Measurements from ENCODE around the gene ERMARD.

The ERMARD gene

GRCh38 chr6:169827290-169827717, 75.9 kb downstream of the ERMARD start:
- no peaks in the 10 kb centered on the region for H3K9me2 ChIP-seq (replicated peaks; ENCODE audit: low read depth, low read length)
- no peak overlapping the region for H3K4me2 ChIP-seq (ENCODE audit: low read depth, low read length, poor library complexity, severe bottlenecking)
- no peaks in the 10 kb centered on the region for H4K20me1 ChIP-seq (ENCODE audit: insufficient read depth, low read length, poor library complexity, severe bottlenecking)
- no peak overlapping the region for H3K4me3 ChIP-seq (ENCODE audit: low read length, poor library complexity, severe bottlenecking)
- TF ChIP-seq EZH2phosphoT487 (IDR thresholded peaks at IDR 0.05; ENCODE audit: borderline replicate concordance) (no peak), CTCF (conservative IDR thresholded peaks at IDR 0.05; ENCODE audit: low read length) (no peak)
- no peaks in the 10 kb centered on the region for H3K36me3 ChIP-seq (ENCODE audit: insufficient read depth, low read length)
- H3K9ac ChIP-seq (ENCODE audit: low read depth, low read length, poor library complexity, severe bottlenecking) = no peak overlapping the region
- peaks cover 3% of the 10 kb centered on the region for H3K4me1 ChIP-seq (ENCODE audit: insufficient read depth, low read length, poor library complexity, severe bottlenecking)
- no peaks in the 10 kb centered on the region for H3K79me2 ChIP-seq (ENCODE audit: insufficient read depth, low read length)
- no peaks in the 10 kb centered on the region for H3K27me3 ChIP-seq (ENCODE audit: insufficient read depth, low read length, poor library complexity, severe bottlenecking)
- H2AFZ ChIP-seq (ENCODE audit: low read length) = no peak overlapping the region
- peaks cover 12% of the 10 kb centered on the region; the same call in 1 of the 2 replicates for H3K9me3 ChIP-seq (ENCODE audit: insufficient read depth, low read depth, low read length)
- H3F3A ChIP-seq (ENCODE audit: low read depth) = no peaks in the 10 kb centered on the region

- peaks cover 12% of the 10 kb centered on the region for H3K4me1 ChIP-seq (ENCODE audit: insufficient read depth, low read length, poor library complexity, severe bottlenecking)
- no peaks in the 10 kb centered on the region for H3K27me3 ChIP-seq (ENCODE audit: insufficient read depth, low read length, poor library complexity, severe bottlenecking)
- no peak for TF ChIP-seq CTCF (conservative IDR thresholded peaks at IDR 0.05; ENCODE audit: low read length)
- no peak for TF ChIP-seq EZH2phosphoT487 (IDR thresholded peaks at IDR 0.05; ENCODE audit: borderline replicate concordance)
These were observed 76.8 kb downstream of the ERMARD start for GRCh38 chr6:169828176-169828575.

GRCh38 chr6:169829786-169830185, 78.4 kb downstream of the ERMARD start:
- peaks cover 28% of the 10 kb centered on the region for H3K4me1 ChIP-seq (ENCODE audit: insufficient read depth, low read length, poor library complexity, severe bottlenecking)
- H3F3A ChIP-seq (ENCODE audit: low read depth) = no peaks in the 10 kb centered on the region

More at GRCh38 chr6:169828176-169828575, 76.8 kb downstream of the ERMARD start:
- Histone ChIP-seq H3K9ac (ENCODE audit: low read depth, low read length, poor library complexity, severe bottlenecking) (no peak overlapping the region), H3K4me2 (ENCODE audit: low read depth, low read length, poor library complexity, severe bottlenecking) (no peak overlapping the region), H3K9me2 (replicated peaks; ENCODE audit: low read depth, low read length) (no peaks in the 10 kb centered on the region), H4K20me1 (ENCODE audit: insufficient read depth, low read length, poor library complexity, severe bottlenecking) (no peaks in the 10 kb centered on the region), H3K36me3 (ENCODE audit: insufficient read depth, low read length) (no peaks in the 10 kb centered on the region), H3K79me2 (ENCODE audit: insufficient read depth, low read length) (no peaks in the 10 kb centered on the region), H3K9me3 (ENCODE audit: insufficient read depth, low read depth, low read length) (peaks cover 12% of the 10 kb centered on the region; the same call in 1 of the 2 replicates), H2AFZ (ENCODE audit: low read length) (no peak overlapping the region), H3K4me3 (ENCODE audit: low read length, poor library complexity, severe bottlenecking) (no peak overlapping the region), H3F3A (ENCODE audit: low read depth) (no peaks in the 10 kb centered on the region)

More at GRCh38 chr6:169829786-169830185, 78.4 kb downstream of the ERMARD start:
- Histone ChIP-seq H2AFZ (ENCODE audit: low read length) (no peak overlapping the region), H3K4me2 (ENCODE audit: low read depth, low read length, poor library complexity, severe bottlenecking) (no peak overlapping the region), H4K20me1 (ENCODE audit: insufficient read depth, low read length, poor library complexity, severe bottlenecking) (no peaks in the 10 kb centered on the region), H3K9me2 (replicated peaks; ENCODE audit: low read depth, low read length) (no peaks in the 10 kb centered on the region), H3K9me3 (ENCODE audit: insufficient read depth, low read depth, low read length) (no peaks in the 10 kb centered on the region; the same call in 1 of the 2 replicates), H3K27me3 (ENCODE audit: insufficient read depth, low read length, poor library complexity, severe bottlenecking) (no peaks in the 10 kb centered on the region), H3K9ac (ENCODE audit: low read depth, low read length, poor library complexity, severe bottlenecking) (no peak overlapping the region), H3K36me3 (ENCODE audit: insufficient read depth, low read length) (no peaks in the 10 kb centered on the region), H3K79me2 (ENCODE audit: insufficient read depth, low read length) (no peaks in the 10 kb centered on the region), H3K4me3 (ENCODE audit: low read length, poor library complexity, severe bottlenecking) (no peak overlapping the region)
- TF ChIP-seq EZH2phosphoT487 (IDR thresholded peaks at IDR 0.05; ENCODE audit: borderline replicate concordance) (no peak), CTCF (conservative IDR thresholded peaks at IDR 0.05; ENCODE audit: low read length) (no peak)
